Endothelial cell (in vitro differentiated cells): Measurements from ENCODE around the gene IL36A. TPM values are rescaled to one million over a fixed set of nuclear protein-coding genes. Genes with fewer than 3 reads are reported as not detected.

Experiments used
- DNase-seq: peaks from one replicate; pipeline ENCODE4 v3.0.0; 2021; ENCODE audit warnings: low spot score
- H3K27ac Mint-ChIP-seq: one replicate; pipeline ENCODE4 v1.8.0; 2021; ENCODE audit warnings: mixed read lengths, inconsistent platforms; ENCODE audit not compliant: unreplicated experiment
- H3K27me3 Mint-ChIP-seq: one replicate; pipeline ENCODE4 v1.8.0; 2021; ENCODE audit warnings: mild to moderate bottlenecking, moderate library complexity, mixed read lengths, inconsistent platforms; ENCODE audit not compliant: unreplicated experiment
- H3K36me3 Mint-ChIP-seq: one replicate; pipeline ENCODE4 v1.8.0; 2021; ENCODE audit warnings: mild to moderate bottlenecking, low read depth, mixed read lengths, inconsistent platforms; ENCODE audit not compliant: unreplicated experiment
- H3K4me1 Mint-ChIP-seq: one replicate; pipeline ENCODE4 v1.8.0; 2021; ENCODE audit warnings: mild to moderate bottlenecking, mixed read lengths, inconsistent platforms; ENCODE audit not compliant: unreplicated experiment
- H3K4me3 Mint-ChIP-seq: one replicate; pipeline ENCODE4 v1.8.0; 2021; ENCODE audit warnings: mild to moderate bottlenecking, mixed read lengths, inconsistent platforms; ENCODE audit not compliant: unreplicated experiment
- H3K9me3 Mint-ChIP-seq: one replicate; pipeline ENCODE4 v1.8.0; 2021; ENCODE audit warnings: mixed read lengths, inconsistent platforms; ENCODE audit not compliant: unreplicated experiment
- CTCF ChIP-seq: fragments of 200-600 bp; sonication (generic); IDR thresholded peaks from one replicate; pipeline ENCODE4 v1.5.0; 2021; ENCODE audit warnings: antibody characterized with exemption; ENCODE audit not compliant: unreplicated experiment
- total RNA-seq: library from RNA; stranded (reverse); fragmentation: NEBNext Ultra II Directional; extraction: Animal tissue kit (Norgen Biotek cat#: 25700); gene quantifications from one replicate; pipeline ENCODE4 v1.2.1, GENCODE V29; 2021; ENCODE audit not compliant: unreplicated experiment

IL36A gene
- total RNA-seq, 1 donor from 2014 or later: not detected

- Mint-ChIP-seq H3K27ac (no peak overlapping the region), H3K27me3 (peaks cover 4% of the 10 kb centered on the region), H3K36me3 (no peaks in the 10 kb centered on the region), H3K4me1 (peaks cover 19% of the 10 kb centered on the region), H3K9me3 (no peaks in the 10 kb centered on the region), H3K4me3 (no peak overlapping the region)
- no peak for TF ChIP-seq CTCF
- no peak for DNase-seq
Measured at GRCh38 chr2:113036763-113037162, 31.5 kb downstream of the IL36A start.

DNA sequence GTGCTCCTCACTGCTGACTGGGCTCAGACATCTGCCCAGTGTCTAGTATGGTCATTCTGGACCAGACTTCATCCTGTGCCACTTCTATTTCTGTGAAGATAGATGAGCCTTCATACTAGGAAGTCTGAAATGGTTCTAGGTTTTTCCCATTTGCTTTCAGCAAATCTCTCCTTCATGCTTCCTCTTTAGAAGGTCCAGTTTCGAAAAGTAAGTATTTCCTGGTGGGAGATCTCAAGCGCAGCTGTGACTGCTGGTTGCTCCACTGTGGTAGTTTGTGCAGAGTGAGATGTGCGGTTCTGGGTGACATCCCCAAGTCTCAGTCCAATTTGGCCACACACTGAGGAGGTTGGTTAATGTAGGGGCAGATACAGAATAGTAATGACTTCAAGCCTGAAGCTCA, 33.0 kb downstream of the IL36A start:
- no peaks in the 10 kb centered on the region for H3K9me3 Mint-ChIP-seq
- no peak overlapping the region for H3K27ac Mint-ChIP-seq
- H3K36me3 Mint-ChIP-seq: no peaks in the 10 kb centered on the region
- H3K27me3 Mint-ChIP-seq: no peaks in the 10 kb centered on the region
- DNase-seq: no peak
- no peak for TF ChIP-seq CTCF
- no peak overlapping the region for H3K4me3 Mint-ChIP-seq
- peaks cover 16% of the 10 kb centered on the region for H3K4me1 Mint-ChIP-seq

- H3K27me3 Mint-ChIP-seq: no peaks in the 10 kb centered on the region
- H3K9me3 Mint-ChIP-seq: no peaks in the 10 kb centered on the region
- H3K4me3 Mint-ChIP-seq: no peak overlapping the region
- DNase-seq: no peak
- H3K36me3 Mint-ChIP-seq: no peaks in the 10 kb centered on the region
- TF ChIP-seq CTCF: no peak
- no peak overlapping the region for H3K27ac Mint-ChIP-seq
- peaks cover 12% of the 10 kb centered on the region for H3K4me1 Mint-ChIP-seq
Measured at GRCh38 chr2:113039158-113039557, 33.9 kb downstream of the IL36A start.

- no peak for DNase-seq
- TF ChIP-seq CTCF: no peak
- H3K4me3 Mint-ChIP-seq: no peak overlapping the region
- no peaks in the 10 kb centered on the region for H3K36me3 Mint-ChIP-seq
- no peak overlapping the region for H3K27ac Mint-ChIP-seq
- H3K9me3 Mint-ChIP-seq: no peaks in the 10 kb centered on the region
- no peaks in the 10 kb centered on the region for H3K27me3 Mint-ChIP-seq
- H3K4me1 Mint-ChIP-seq: peaks cover 9% of the 10 kb centered on the region
Measured at GRCh38 chr2:113039719-113040118, 34.5 kb downstream of the IL36A start.

DNA sequence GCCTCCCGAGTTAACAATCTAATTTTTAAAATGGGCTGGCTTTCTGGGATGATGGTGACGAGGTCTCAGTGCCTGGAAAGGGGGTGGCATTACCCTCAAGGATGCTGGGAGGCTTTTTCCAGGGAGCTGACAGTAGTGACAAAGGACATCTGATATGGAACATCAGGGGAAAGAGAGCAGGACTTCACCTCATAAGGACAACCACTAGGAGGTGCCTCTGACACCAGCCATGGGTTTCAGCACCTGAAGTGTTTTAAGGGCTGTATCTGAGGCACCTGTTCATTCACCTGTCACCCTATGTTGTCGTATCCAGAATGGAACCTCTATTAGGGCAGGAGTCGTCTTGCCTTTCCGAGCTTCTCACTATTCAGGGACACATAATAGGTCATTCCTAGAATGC, 36.6 kb downstream of the IL36A start:
- Mint-ChIP-seq H3K27ac (no peak overlapping the region), H3K4me3 (no peak overlapping the region), H3K9me3 (no peaks in the 10 kb centered on the region), H3K27me3 (no peaks in the 10 kb centered on the region), H3K36me3 (no peaks in the 10 kb centered on the region), H3K4me1 (peaks cover 2% of the 10 kb centered on the region)
- no peak for DNase-seq
- TF ChIP-seq CTCF: no peak
